ENCODE data around the gene TBCCD1. TPM values are rescaled to one million over a fixed set of nuclear protein-coding genes. Genes with fewer than 3 reads are reported as not detected.

TBCCD1 gene
- total and polyA plus RNA-seq, 7 donors: 4.6 to 10.8 (median 6.6) TPM

DNA sequence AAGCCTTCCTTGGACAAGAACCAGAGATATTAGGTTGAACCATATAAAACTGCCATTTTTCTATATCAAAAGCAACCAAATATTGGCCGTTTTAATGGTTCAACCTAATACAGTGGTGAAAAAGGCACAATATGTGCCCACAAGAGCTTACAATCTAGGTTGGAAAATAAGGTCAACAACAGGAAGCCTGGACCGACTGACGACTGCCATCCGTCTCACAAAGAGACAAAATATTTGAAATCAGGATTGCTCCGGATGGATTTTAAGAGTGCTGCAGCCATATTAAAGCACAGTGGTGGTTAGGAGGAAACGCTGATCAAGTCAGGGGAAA, 47.1 kb upstream of the TBCCD1 start:
- DNase-seq (no peak), ATAC-seq (no peak)
- 54 to 57% (median 56%) methylated on average over 6 of the region's 6 CpGs for WGBS, 3 donors
- no peak for TF ChIP-seq CTCF (IDR thresholded peaks at IDR 0.05)
- Histone ChIP-seq H3K4me3 (no peak overlapping the region), H3K9me3 (no peaks in the 10 kb centered on the region), H3K27ac (no peak overlapping the region), H3K27me3 (ENCODE audit: insufficient read depth in 3 of 3, low read length in 2 of 3) (peaks cover 0 to 30% (median 0%) of the 10 kb centered on the region in 3 donors), H3K36me3 (ENCODE audit: insufficient read depth in 1 of 2, low read depth in 1 of 2) (no peaks in the 10 kb centered on the region), H3K4me1 (no peaks in the 10 kb centered on the region)
- intact Hi-C loops (cut with DNase I): loop anchor here (2.0 to 10.0 kb wide), 3 partner anchors 207 to 553 kb away; no protein-coding TSS in a partner anchor

- no peak for DNase-seq
- Histone ChIP-seq H3K9me3 (no peaks in the 10 kb centered on the region), H3K27me3 (ENCODE audit: insufficient read depth in 3 of 3, low read length in 2 of 3) (peaks cover 0 to 27% (median 0%) of the 10 kb centered on the region in 3 donors), H3K4me1 (no peaks in the 10 kb centered on the region), H3K4me3 (no peak overlapping the region), H3K27ac (no peak overlapping the region), H3K36me3 (ENCODE audit: insufficient read depth in 1 of 2, low read depth in 1 of 2) (no peaks in the 10 kb centered on the region)
- 46 to 61% (median 50%) methylated on average over 4 of the region's 4 CpGs for WGBS, 3 donors
- TF ChIP-seq CTCF (IDR thresholded peaks at IDR 0.05): no peak
- intact Hi-C loops (cut with DNase I): loop anchor here (2.0 to 10.0 kb wide), 3 partner anchors 207 to 554 kb away; no protein-coding TSS in a partner anchor
- no peak for ATAC-seq
Measured at GRCh38 chr3:186613637-186614265, 46.6 kb upstream of the TBCCD1 start.

DNA sequence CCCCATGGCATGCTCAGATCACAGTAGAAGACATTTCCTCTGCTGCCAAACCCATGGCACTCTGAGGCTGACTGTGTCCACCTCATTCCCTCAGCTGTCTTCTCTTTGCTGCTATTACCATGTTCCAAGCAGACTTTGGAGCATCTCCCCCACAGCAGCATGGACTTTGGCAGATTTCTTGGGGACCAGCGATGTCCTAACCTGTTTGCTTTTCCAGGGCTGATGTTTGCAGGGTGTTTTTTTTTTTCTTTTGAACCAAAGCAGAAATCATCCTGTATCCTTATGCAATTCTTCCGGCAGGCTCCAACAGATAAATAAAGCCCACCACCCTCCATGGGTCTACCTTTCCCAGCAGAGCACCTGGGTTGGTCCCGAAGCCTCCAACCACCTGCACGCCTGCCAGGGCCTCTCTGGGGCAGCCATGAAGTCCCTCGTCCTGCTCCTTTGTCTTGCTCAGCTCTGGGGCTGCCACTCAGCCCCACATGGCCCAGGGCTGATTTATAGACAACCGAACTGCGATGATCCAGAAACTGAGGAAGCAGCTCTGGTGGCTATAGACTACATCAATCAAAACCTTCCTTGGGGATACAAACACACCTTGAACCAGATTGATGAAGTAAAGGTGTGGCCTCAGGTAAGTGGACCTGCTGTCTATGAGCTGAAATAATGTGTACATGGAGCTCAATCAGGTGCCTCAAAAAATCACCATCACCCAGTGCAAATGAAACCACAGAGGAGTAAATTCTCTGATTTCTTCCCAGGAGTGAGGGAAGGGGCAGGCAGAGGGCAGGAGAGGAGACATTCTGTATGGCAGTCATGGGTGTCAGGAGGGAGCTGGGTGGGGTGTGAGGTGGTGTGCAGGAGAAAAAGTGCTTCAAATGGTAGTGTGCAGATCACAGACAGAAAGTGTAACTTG, 45.8 kb upstream of the TBCCD1 start, which contains the start of gene AHSG:
TSS of gene AHSG (plus strand) at position 340 of the 916 bp plus-strand sequence. CDS start at position 422, 82 bp downstream.
- Histone ChIP-seq H3K4me3 (no peak within 1 kb of the TSS), H3K9me3 (no peaks in the 10 kb centered on the region), H3K27ac (no peak within 1 kb of the TSS), H3K4me1 (no peaks in the 10 kb centered on the region), H3K36me3 (ENCODE audit: insufficient read depth in 1 of 2, low read depth in 1 of 2) (no peaks in the 10 kb centered on the region), H3K27me3 (ENCODE audit: insufficient read depth in 3 of 3, low read length in 2 of 3) (peaks cover 0 to 20% (median 0%) of the 10 kb centered on the region in 3 donors)
- intact Hi-C loops (cut with DNase I): loop anchor here (5.0 to 10.0 kb wide), 2 partner anchors 552 to 554 kb away; no protein-coding TSS in a partner anchor
- 75 to 81% (median 79%) methylated on average over 7 of the region's 7 CpGs for WGBS, 3 donors
- DNase-seq: no peak
- no peak for ATAC-seq
- no peak for TF ChIP-seq CTCF (IDR thresholded peaks at IDR 0.05)

DNA sequence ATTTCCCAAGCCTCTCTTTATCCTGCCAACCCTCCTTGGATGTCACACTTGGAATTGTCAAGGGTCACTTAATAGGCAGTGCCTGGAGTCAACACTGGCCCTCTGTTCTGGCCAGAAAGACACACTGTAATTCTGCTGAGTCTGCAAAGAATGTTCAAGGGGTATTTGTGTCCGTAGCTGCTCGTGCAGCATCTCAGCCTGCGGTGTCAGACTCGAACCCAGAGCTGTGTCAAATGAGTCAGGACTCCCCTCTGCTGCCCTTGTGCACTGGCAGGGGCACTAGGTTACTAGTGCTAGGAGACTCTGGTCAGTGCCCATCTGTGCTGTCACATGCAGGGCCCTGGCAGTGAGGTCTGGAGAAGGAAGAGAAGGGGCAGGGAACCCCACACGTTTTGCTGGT, 44.9 kb upstream of the TBCCD1 start:
- no peaks in the 10 kb centered on the region for H3K36me3 ChIP-seq (ENCODE audit: insufficient read depth in 1 of 2, low read depth in 1 of 2)
- no peak for DNase-seq
- no peaks in the 10 kb centered on the region for H3K4me1 ChIP-seq
- 59 to 65% (median 60%) methylated on average over 5 of the region's 5 CpGs for WGBS, 3 donors
- no peaks in the 10 kb centered on the region for H3K9me3 ChIP-seq
- H3K4me3 ChIP-seq: no peak overlapping the region
- ATAC-seq: no peak
- intact Hi-C loops (cut with DNase I): loop anchor here (5.0 to 10.0 kb wide), 2 partner anchors 553 to 555 kb away; no protein-coding TSS in a partner anchor
- peaks cover 0 to 13% (median 0%) of the 10 kb centered on the region in 3 donors for H3K27me3 ChIP-seq (ENCODE audit: insufficient read depth in 3 of 3, low read length in 2 of 3)
- no peak for TF ChIP-seq CTCF (IDR thresholded peaks at IDR 0.05)
- no peak overlapping the region for H3K27ac ChIP-seq
